Neural cell (in vitro differentiated cells): ENCODE measurements around the gene TAB3.

Experiments used
- CTCF ChIP-seq: fragments of 450-650 bp; IDR thresholded peaks from 2 replicates; pipeline ENCODE4 v1.5.1; 2014; ENCODE audit warnings: antibody characterized with exemption, mild to moderate bottlenecking, moderate library complexity; ENCODE audit not compliant: poor library complexity, severe bottlenecking
- EP300 ChIP-seq: fragments of 450-650 bp; conservative IDR thresholded peaks from 2 replicates; pipeline ENCODE4 v1.6.1; 2014; ENCODE audit warnings: antibody characterized with exemption, mild to moderate bottlenecking, moderate library complexity; ENCODE audit not compliant: poor library complexity, severe bottlenecking
- EZH2 ChIP-seq: fragments of 200-600, 300-800 bp; shearing (Covaris generic), sonication (generic); IDR thresholded peaks from 2 replicates; pipeline ENCODE4 v1.6.1; 2014; ENCODE audit warnings: antibody characterized with exemption, low read length, borderline replicate concordance, mild to moderate bottlenecking; ENCODE audit not compliant: insufficient read depth, poor library complexity, severe bottlenecking
- MXI1 ChIP-seq: fragments of 450-650 bp; conservative IDR thresholded peaks from 2 replicates; pipeline ENCODE4 v1.6.1; 2014; ENCODE audit warnings: antibody characterized with exemption, mild to moderate bottlenecking; ENCODE audit not compliant: poor library complexity, severe bottlenecking
- POLR2AphosphoS5 ChIP-seq: IDR thresholded peaks from 2 replicates; pipeline ENCODE4 v1.6.1; 2012
- RAD21 ChIP-seq: fragments of 450-650 bp; conservative IDR thresholded peaks from 2 replicates; pipeline ENCODE4 v1.6.1; 2014; ENCODE audit warnings: antibody characterized with exemption, mild to moderate bottlenecking, moderate library complexity
- REST ChIP-seq: IDR thresholded peaks from 2 replicates; pipeline ENCODE4 v1.6.1; 2012; ENCODE audit warnings: borderline replicate concordance

GRCh38 chrX:30816079-30816478 is 73.0 kb downstream of the TAB3 start:
- TF ChIP-seq CTCF (no peak), RAD21 (no peak), POLR2AphosphoS5 (no peak), EP300 (no peak), REST (no peak), MXI1 (no peak), EZH2 (no peak)
